GM13976 (cell line): Measurements from ENCODE around the gene ADSS1.

ENCODE experiments used
- DNase-seq: peaks from one replicate; pipeline ENCODE4 v3.0.0; 2012; ENCODE audit warnings: low spot score
- CTCF ChIP-seq: IDR thresholded peaks from 2 replicates; pipeline ENCODE4 v1.5.1; 2012; ENCODE audit warnings: borderline replicate concordance, mild to moderate bottlenecking; ENCODE audit not compliant: insufficient read depth; ENCODE audit errors: extremely low read depth, missing control alignments, control extremely low read depth
- in situ Hi-C: fragments of 300-500 bp; cut with MboI; formaldehyde crosslinking; loops from one replicate; pipeline ENCODE4 v1.12.0; 2022; ENCODE audit warnings: low sequenced_read_pairs, mixed read lengths, inconsistent platforms; ENCODE audit not compliant: unreplicated experiment

Gene ADSS1

GRCh38 chr14:104757681-104758392, 33.8 kb downstream of the ADSS1 start:
- DNase-seq = no peak
- in situ Hi-C loops = no loop called here
- no peak for TF ChIP-seq CTCF

GRCh38 chr14:104758981-104759969, 35.2 kb downstream of the ADSS1 start:
- in situ Hi-C loops = no loop called here
- no peak for DNase-seq
- no peak for TF ChIP-seq CTCF

GRCh38 chr14:104765517-104765916, 41.5 kb downstream of the ADSS1 start:
- in situ Hi-C loops = no loop called here
- TF ChIP-seq CTCF = no peak
- DNase-seq = no peak

- DNase-seq = no peak
- no peak for TF ChIP-seq CTCF
- in situ Hi-C loops = no loop called here
These were observed 42.3 kb downstream of the ADSS1 start for GRCh38 chr14:104766256-104766862.

GRCh38 chr14:104766863-104767633, 43.0 kb downstream of the ADSS1 start:
- in situ Hi-C loops = no loop called here
- no peak for DNase-seq
- no peak for TF ChIP-seq CTCF

GRCh38 chr14:104767634-104767918, 43.5 kb downstream of the ADSS1 start:
- DNase-seq = no peak
- in situ Hi-C loops = no loop called here
- no peak for TF ChIP-seq CTCF
